ENCODE results near the gene POU3F1.

Gene POU3F1

GRCh38 chr1:37998913-37999429, 47.6 kb downstream of the POU3F1 start:
- no peak for TF ChIP-seq CTCF (conservative IDR thresholded peaks at IDR 0.05; ENCODE audit: low read depth)
- DNase-seq (ENCODE audit: low spot score), result no peak
- POLR2A ChIA-PET (ENCODE audit: low non-redundant PET), result no interaction called here
- CTCF ChIA-PET, result no interaction called here
- peak overlapping the region; percentile 94 for H3K27ac ChIP-seq

- H3K27ac ChIP-seq, result peak overlapping the region; percentile 94
- CTCF ChIA-PET, result no interaction called here
These were observed 48.3 kb downstream of the POU3F1 start for GRCh38 chr1:37998089-37998808.

GRCh38 chr1:37997256-37998088, 49.1 kb downstream of the POU3F1 start:
- no peak for TF ChIP-seq CTCF (conservative IDR thresholded peaks at IDR 0.05; ENCODE audit: low read depth)
- peak overlapping the region; percentile 94 for H3K27ac ChIP-seq
- CTCF ChIA-PET, result interaction anchor here (0.6 kb wide), 1 partner anchor 46 kb away, joined by 4 read pairs; no protein-coding TSS in a partner anchor
- POLR2A ChIA-PET (ENCODE audit: low non-redundant PET), result no interaction called here
- no peak for DNase-seq (ENCODE audit: low spot score)

More at GRCh38 chr1:37998089-37998808, 48.3 kb downstream of the POU3F1 start:
- no peak for DNase-seq (ENCODE audit: low spot score)
- no peak for TF ChIP-seq CTCF (conservative IDR thresholded peaks at IDR 0.05; ENCODE audit: low read depth)
- POLR2A ChIA-PET (ENCODE audit: low non-redundant PET), result no interaction called here

- ChIA-PET POLR2A (ENCODE audit: low non-redundant PET) (no interaction called here), CTCF (no interaction called here)
- TF ChIP-seq CTCF (conservative IDR thresholded peaks at IDR 0.05; ENCODE audit: low read depth), result no peak
- peak overlapping the region; percentile 94 for H3K27ac ChIP-seq
- no peak for DNase-seq (ENCODE audit: low spot score)
These were observed 50.7 kb downstream of the POU3F1 start for GRCh38 chr1:37995751-37996345.

- TF ChIP-seq CTCF (conservative IDR thresholded peaks at IDR 0.05; ENCODE audit: low read depth), result no peak
- no peak for DNase-seq (ENCODE audit: low spot score)
- ChIA-PET CTCF (interaction anchor here (1.3 kb wide), 1 partner anchor 24 kb away, joined by 12 read pairs; no protein-coding TSS in a partner anchor), POLR2A (ENCODE audit: low non-redundant PET) (no interaction called here)
- peak overlapping the region; percentile 94 for H3K27ac ChIP-seq
These were observed 51.6 kb downstream of the POU3F1 start for GRCh38 chr1:37994886-37995566.
